ENCODE measurements around the gene KMT2B.

KMT2B gene

DNA sequence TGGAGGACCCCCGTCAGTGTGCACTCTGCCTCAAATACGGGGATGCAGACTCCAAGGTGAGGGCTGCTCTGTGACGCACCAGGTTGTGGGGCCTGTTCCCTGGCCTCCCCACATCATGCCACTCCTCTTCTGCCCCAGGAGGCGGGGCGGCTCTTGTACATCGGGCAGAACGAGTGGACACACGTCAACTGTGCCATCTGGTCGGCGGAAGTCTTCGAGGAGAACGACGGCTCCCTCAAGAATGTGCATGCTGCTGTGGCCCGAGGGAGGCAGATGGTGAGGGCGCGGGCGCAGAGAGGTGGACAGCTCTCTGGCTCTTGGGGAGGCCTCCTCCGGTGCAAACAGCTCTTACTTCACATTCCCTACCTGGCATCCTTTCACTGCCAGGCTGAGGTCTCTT, 11.2 kb downstream of the KMT2B start:
- Histone ChIP-seq H3K36me3 (peaks cover 97 to 99% (median 98%) of the 10 kb centered on the region in 11 experiments), H3K4me3 (no peak overlapping the region), H3K27me3 (no peaks in the 10 kb centered on the region), H3K27ac (no peak overlapping the region), H3K9me3 (replicated peaks in 1 of 11) (no peaks in the 10 kb centered on the region), H3K4me2 (no peak overlapping the region), H4K20me1 (peaks cover 26 to 98% (median 91%) of the 10 kb centered on the region in 11 experiments; a peak in 21 of 22 replicates), H3K9ac (no peak overlapping the region), H3K4me1 (peaks cover 0 to 6% (median 0%) of the 10 kb centered on the region in 10 experiments; a peak in 2 of 20 replicates)
- no peak for TF ChIP-seq Cebpa-rat (IDR thresholded peaks at IDR 0.05)

DNA sequence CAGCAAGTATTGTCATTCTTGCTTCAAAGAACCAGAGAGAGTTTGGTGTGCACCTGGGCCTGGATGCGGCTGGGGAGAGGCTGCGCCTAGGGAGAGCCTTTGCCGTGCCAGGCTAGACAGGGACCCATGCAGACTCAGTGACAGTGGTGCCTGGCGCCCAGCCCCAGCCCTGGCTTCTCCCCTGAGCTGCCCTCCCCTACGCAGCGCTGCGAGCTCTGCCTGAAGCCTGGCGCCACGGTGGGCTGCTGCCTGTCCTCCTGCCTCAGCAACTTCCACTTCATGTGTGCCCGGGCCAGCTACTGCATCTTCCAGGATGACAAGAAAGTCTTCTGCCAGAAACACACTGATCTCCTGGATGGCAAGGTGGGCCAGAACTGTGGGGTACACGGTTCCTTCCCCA, 12.0 kb downstream of the KMT2B start:
- H3K9me3 ChIP-seq (replicated peaks in 1 of 11), result no peaks in the 10 kb centered on the region
- peaks cover 0 to 7% (median 0%) of the 10 kb centered on the region in 10 experiments; a peak in 2 of 20 replicates for H3K4me1 ChIP-seq
- peaks cover 97 to 99% (median 98%) of the 10 kb centered on the region in 11 experiments for H3K36me3 ChIP-seq
- H3K27ac ChIP-seq, result no peak overlapping the region; a peak in 1 of 22 replicates
- peaks cover 29 to 98% (median 91%) of the 10 kb centered on the region in 11 experiments; a peak in 21 of 22 replicates for H4K20me1 ChIP-seq
- no peak overlapping the region for H3K9ac ChIP-seq
- H3K4me3 ChIP-seq, result no peak overlapping the region
- TF ChIP-seq Cebpa-rat (IDR thresholded peaks at IDR 0.05), result no peak
- H3K4me2 ChIP-seq, result no peak overlapping the region
- H3K27me3 ChIP-seq, result no peaks in the 10 kb centered on the region

DNA sequence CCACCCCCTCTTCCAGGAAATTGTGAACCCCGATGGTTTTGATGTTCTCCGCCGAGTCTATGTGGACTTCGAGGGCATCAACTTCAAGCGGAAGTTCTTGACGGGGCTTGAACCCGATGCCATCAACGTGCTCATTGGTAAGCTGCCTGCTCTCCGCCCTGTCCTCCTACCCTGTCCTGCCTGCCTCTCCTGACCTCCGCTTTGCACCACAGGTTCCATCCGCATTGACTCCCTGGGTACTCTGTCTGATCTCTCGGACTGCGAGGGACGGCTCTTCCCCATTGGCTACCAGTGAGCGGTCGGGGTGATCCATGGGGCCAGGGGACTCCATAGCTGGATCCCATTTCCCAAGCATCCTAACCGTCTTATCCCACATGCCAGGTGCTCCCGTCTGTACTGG, 12.5 kb downstream of the KMT2B start:
- Histone ChIP-seq H3K27ac (no peak overlapping the region; a peak in 1 of 22 replicates), H4K20me1 (peaks cover 34 to 98% (median 92%) of the 10 kb centered on the region in 11 experiments; a peak in 21 of 22 replicates), H3K9me3 (replicated peaks in 1 of 11) (no peaks in the 10 kb centered on the region), H3K4me3 (no peak overlapping the region), H3K36me3 (peaks cover 97 to 99% (median 98%) of the 10 kb centered on the region in 11 experiments), H3K4me2 (no peak overlapping the region), H3K9ac (no peak overlapping the region), H3K27me3 (no peaks in the 10 kb centered on the region), H3K4me1 (peaks cover 0 to 8% (median under 1%) of the 10 kb centered on the region in 10 experiments; a peak in 6 of 20 replicates)
- no peak for TF ChIP-seq Cebpa-rat (IDR thresholded peaks at IDR 0.05)

DNA sequence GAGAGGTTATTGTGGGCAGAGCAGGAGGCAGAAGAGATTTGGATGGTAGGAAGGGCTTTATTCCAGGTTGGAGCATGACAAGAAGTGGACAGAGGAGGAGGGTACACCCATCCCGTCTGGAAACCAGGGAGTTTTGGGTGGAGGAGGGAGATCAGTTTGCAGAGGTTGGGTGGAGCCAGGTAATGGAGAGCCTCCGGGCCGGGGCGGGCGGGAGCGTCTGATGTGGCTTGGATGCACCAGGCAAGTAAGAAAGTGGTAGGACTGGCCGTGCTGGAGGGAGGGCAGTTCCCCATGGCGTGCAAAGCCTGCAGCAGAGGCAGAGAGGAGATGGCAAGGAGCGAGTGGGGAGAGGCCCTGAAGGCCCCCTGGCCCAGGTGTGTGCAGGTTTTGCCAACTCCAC, 13.6 kb downstream of the KMT2B start:
- no peak overlapping the region for H3K4me2 ChIP-seq
- H3K27me3 ChIP-seq, result no peaks in the 10 kb centered on the region
- peaks cover 96 to 99% (median 98%) of the 10 kb centered on the region in 11 experiments for H3K36me3 ChIP-seq
- H3K9me3 ChIP-seq (replicated peaks in 1 of 11), result no peaks in the 10 kb centered on the region
- TF ChIP-seq Cebpa-rat (IDR thresholded peaks at IDR 0.05), result no peak
- no peak overlapping the region for H3K4me3 ChIP-seq
- peaks cover 1 to 16% (median 10%) of the 10 kb centered on the region in 10 experiments; a peak in 18 of 20 replicates for H3K4me1 ChIP-seq
- H3K27ac ChIP-seq, result no peak overlapping the region
- no peak overlapping the region for H3K9ac ChIP-seq
- H4K20me1 ChIP-seq, result peaks cover 39 to 98% (median 92%) of the 10 kb centered on the region in 11 experiments; a peak in 21 of 22 replicates

DNA sequence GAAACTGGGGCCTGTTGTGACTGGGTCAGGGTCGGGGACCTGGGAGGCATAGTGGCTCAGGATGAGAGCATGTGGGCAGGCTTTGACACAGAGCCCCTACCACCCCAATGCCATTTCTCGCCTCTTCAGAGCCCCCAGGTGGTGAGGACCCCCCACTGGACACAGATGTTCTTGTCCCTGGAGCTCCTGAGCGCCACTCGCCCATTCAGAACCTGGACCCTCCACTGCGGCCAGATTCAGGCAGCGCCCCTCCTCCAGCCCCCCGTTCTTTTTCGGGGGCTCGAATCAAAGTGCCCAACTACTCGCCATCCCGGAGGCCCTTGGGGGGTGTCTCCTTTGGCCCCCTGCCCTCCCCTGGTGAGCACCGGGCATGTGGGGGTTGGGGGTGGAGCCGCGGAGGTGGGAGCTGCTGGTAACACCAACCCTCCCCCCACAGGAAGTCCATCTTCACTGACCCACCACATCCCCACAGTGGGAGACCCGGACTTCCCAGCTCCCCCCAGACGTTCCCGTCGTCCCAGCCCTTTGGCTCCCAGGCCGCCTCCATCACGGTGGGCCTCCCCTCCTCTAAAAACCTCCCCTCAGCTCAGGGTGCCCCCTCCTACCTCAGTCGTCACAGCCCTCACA, 14.1 kb downstream of the KMT2B start:
- H4K20me1 ChIP-seq, result peaks cover 43 to 98% (median 94%) of the 10 kb centered on the region in 11 experiments; a peak in 21 of 22 replicates
- no peaks in the 10 kb centered on the region for H3K9me3 ChIP-seq (replicated peaks in 1 of 11)

DNA sequence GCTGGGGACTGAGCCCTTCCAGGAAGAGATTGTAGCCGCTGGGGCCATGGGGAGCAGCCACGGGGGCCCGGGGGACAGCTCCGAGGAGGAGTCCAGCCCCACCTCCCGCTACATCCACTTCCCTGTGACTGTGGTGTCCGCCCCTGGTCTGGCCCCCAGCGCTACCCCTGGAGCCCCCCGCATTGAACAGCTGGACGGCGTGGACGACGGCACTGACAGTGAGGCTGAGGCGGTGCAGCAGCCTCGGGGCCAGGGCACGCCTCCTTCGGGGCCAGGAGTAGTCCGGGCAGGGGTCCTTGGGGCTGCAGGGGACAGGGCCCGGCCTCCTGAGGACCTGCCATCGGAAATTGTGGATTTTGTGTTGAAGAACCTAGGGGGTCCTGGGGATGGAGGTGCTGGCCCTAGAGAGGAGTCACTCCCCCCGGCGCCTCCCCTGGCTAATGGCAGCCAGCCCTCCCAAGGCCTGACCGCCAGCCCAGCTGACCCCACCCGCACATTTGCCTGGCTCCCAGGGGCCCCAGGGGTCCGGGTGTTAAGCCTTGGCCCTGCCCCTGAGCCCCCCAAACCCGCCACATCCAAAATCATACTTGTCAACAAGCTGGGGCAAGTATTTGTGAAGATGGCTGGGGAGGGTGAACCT, 14.9 kb downstream of the KMT2B start:
- no peak overlapping the region for H3K4me3 ChIP-seq
- peaks cover 9 to 28% (median 22%) of the 10 kb centered on the region in 10 experiments; a peak in 18 of 20 replicates for H3K4me1 ChIP-seq
- no peak for TF ChIP-seq Cebpa-rat (IDR thresholded peaks at IDR 0.05)
- peaks cover 96 to 99% (median 98%) of the 10 kb centered on the region in 11 experiments for H3K36me3 ChIP-seq
- H4K20me1 ChIP-seq, result peaks cover 44 to 98% (median 94%) of the 10 kb centered on the region in 11 experiments; a peak in 21 of 22 replicates
- H3K27me3 ChIP-seq, result no peaks in the 10 kb centered on the region
- H3K4me2 ChIP-seq, result no peak overlapping the region
- no peak overlapping the region for H3K27ac ChIP-seq
- H3K9ac ChIP-seq, result no peak overlapping the region
- H3K9me3 ChIP-seq (replicated peaks in 1 of 11), result no peaks in the 10 kb centered on the region

More for the DNA sequence above, 14.1 kb downstream of the KMT2B start:
- Histone ChIP-seq H3K4me1 (peaks cover 7 to 22% (median 15%) of the 10 kb centered on the region in 10 experiments; a peak in 18 of 20 replicates), H3K27me3 (no peaks in the 10 kb centered on the region), H3K36me3 (peaks cover 96 to 99% (median 98%) of the 10 kb centered on the region in 11 experiments), H3K4me2 (no peak overlapping the region), H3K4me3 (no peak overlapping the region), H3K9ac (no peak overlapping the region), H3K27ac (no peak overlapping the region)
- no peak for TF ChIP-seq Cebpa-rat (IDR thresholded peaks at IDR 0.05)

DNA sequence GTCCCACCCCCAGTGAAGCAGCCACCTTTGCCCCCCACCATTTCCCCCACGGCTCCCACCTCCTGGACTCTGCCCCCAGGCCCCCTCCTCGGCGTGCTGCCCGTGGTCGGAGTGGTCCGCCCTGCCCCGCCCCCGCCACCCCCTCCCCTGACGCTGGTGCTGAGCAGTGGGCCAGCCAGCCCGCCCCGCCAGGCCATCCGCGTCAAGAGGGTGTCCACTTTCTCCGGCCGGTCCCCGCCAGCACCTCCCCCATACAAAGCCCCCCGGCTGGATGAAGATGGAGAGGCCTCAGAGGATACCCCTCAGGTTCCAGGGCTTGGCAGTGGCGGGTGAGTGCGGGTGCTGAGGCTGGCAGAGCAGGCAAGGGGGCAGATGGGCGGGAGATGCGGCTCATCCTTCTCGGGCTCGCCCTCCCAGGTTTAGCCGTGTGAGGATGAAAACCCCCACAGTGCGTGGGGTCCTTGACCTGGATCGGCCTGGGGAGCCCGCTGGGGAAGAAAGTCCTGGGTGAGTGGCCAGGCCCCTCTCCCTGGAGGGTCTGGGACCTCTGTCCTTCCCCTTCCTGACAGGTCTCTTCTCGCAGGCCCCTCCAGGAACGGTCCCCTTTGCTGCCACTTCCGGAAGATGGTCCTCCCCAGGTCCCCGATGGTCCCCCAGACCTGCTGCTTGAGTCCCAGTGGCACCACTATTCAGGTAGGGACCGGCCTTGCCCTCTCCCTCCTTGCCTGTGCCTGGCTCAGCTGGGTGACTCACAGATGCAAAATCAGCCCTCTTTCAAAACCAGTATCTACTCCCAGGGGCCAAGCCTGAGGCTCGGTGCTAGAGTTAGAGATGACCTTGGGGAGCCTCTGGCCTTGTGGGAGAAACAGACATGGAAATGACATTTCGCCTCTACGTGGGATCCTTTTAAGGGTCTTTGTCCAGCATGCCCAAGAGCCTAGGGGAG, 15.7 kb downstream of the KMT2B start:
- Histone ChIP-seq H3K9ac (peak overlapping the region in 7 of 11 experiments; percentile 4 to 33 (median 22); a peak in 6 of 22 replicates), H3K4me2 (no peak overlapping the region), H3K27me3 (no peaks in the 10 kb centered on the region), H3K36me3 (peaks cover 96 to 99% (median 98%) of the 10 kb centered on the region in 11 experiments), H3K4me1 (peaks cover 9 to 35% (median 22%) of the 10 kb centered on the region in 10 experiments; a peak in 18 of 20 replicates), H3K4me3 (no peak overlapping the region), H4K20me1 (peaks cover 48 to 98% (median 94%) of the 10 kb centered on the region in 11 experiments), H3K9me3 (replicated peaks in 1 of 11) (no peaks in the 10 kb centered on the region), H3K27ac (peak overlapping the region in 2 of 11 experiments; percentile 1 to 20; a peak in 1 of 22 replicates)
- no peak for TF ChIP-seq Cebpa-rat (IDR thresholded peaks at IDR 0.05)

DNA sequence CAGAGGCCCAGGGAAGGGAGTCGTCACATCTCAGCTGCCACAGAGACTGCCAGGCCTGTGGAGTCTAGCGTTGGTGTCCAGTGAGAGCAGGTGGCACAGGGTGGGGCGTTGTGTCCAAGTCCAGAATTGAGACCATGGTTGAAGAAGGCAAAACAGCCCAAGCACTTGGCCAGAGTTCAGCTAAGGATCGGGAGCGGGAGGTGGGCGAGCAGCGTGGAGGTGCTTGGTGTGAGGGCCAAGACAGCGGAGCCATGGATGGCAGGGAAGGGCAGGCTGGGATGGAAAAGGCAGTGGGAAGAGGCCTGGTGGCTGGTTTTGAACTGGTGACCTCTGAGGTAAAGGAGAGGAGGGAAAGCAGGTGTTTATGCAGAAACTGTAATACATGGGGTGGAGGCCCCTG, 16.5 kb downstream of the KMT2B start:
- Histone ChIP-seq H3K36me3 (peaks cover 93 to 99% (median 98%) of the 10 kb centered on the region in 11 experiments), H3K4me2 (no peak overlapping the region), H3K27me3 (no peaks in the 10 kb centered on the region), H3K27ac (no peak overlapping the region), H3K4me1 (peaks cover 14 to 41% (median 25%) of the 10 kb centered on the region in 10 experiments), H3K9ac (peak overlapping the region in 6 of 11 experiments; percentile 4 to 33 (median 26); a peak in 6 of 22 replicates), H4K20me1 (peaks cover 52 to 98% (median 94%) of the 10 kb centered on the region in 11 experiments), H3K4me3 (no peak overlapping the region), H3K9me3 (replicated peaks in 1 of 11) (no peaks in the 10 kb centered on the region)
- TF ChIP-seq Cebpa-rat (IDR thresholded peaks at IDR 0.05), result no peak
